Measurements from ENCODE around the gene GUCY1B1. TPM values are rescaled to one million over a fixed set of nuclear protein-coding genes. Genes with fewer than 3 reads are reported as not detected.

The GUCY1B1 gene
- total and polyA plus RNA-seq, 4 donors: 10.0 to 44.0 (median 25.7) TPM

DNA sequence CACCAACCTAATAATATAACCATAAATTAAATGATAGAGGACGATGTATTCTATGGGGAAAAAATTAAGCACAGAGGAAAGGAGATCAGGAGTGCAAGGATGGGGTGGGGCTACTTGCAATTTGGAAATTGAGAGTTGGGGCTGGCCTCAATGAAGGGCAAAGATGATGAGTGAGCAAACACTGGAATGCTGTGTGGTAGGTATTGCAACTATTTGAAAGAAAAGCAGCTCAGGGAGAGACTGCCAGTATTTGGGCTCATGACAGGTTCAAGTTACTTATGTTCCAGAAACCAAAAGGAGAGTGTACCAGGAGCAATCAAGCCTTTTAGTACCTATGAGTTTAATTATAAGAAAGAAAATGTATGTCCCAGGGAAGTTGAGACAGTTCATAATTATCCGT is 59.8 kb downstream of the GUCY1B1 start:
- ATAC-seq (ENCODE audit: low FRiP score): no peak
- H3K9me3 ChIP-seq (ENCODE audit: control insufficient read depth, low read length): no peaks in the 10 kb centered on the region
- DNase-seq: no peak
- no peaks in the 10 kb centered on the region for H3K4me1 ChIP-seq (ENCODE audit: control insufficient read depth in 1 of 2, insufficient read depth in 2 of 2, low read length in 2 of 2)
- H3K27ac ChIP-seq (ENCODE audit: low read depth in 1 of 2, low read length in 2 of 2): no peak overlapping the region
- no peaks in the 10 kb centered on the region for H3K27me3 ChIP-seq (ENCODE audit: control insufficient read depth in 1 of 2, insufficient read depth in 2 of 2, low read length in 1 of 2)
- no peaks in the 10 kb centered on the region for H3K36me3 ChIP-seq (ENCODE audit: control insufficient read depth in 1 of 2, insufficient read depth in 2 of 2, low read length in 1 of 2)
- WGBS, 2 donors: 82 to 91% methylated on average over 2 of the region's 2 CpGs
- H3K4me3 ChIP-seq (ENCODE audit: low read length in 2 of 2): no peak overlapping the region
- intact Hi-C loops (cut with DNase I): no loop called here

DNA sequence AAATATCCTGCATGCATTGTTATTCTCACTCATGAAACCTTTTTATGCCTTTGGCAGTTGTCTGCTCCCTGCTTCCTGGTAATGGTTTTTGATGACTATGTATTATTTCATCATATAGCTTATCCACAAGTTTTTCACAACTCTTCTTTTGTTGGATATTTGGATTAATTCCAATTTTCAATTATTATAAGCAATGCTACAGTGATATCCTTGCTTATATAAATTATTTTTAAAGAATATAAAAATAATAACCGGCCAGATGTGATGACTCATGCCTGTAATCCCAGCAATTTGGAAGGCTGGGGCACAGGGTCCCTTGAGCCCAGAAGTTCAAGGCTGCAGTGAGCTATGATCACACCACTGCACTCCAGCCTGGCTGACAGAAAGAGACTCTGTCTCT is 60.2 kb downstream of the GUCY1B1 start:
- Histone ChIP-seq H3K27ac (ENCODE audit: low read depth in 1 of 2, low read length in 2 of 2) (no peak overlapping the region), H3K4me1 (ENCODE audit: control insufficient read depth in 1 of 2, insufficient read depth in 2 of 2, low read length in 2 of 2) (no peaks in the 10 kb centered on the region), H3K36me3 (ENCODE audit: control insufficient read depth in 1 of 2, insufficient read depth in 2 of 2, low read length in 1 of 2) (no peaks in the 10 kb centered on the region), H3K4me3 (ENCODE audit: low read length in 2 of 2) (no peak overlapping the region), H3K9me3 (ENCODE audit: control insufficient read depth, low read length) (no peaks in the 10 kb centered on the region), H3K27me3 (ENCODE audit: control insufficient read depth in 1 of 2, insufficient read depth in 2 of 2, low read length in 1 of 2) (no peaks in the 10 kb centered on the region)
- no peak for DNase-seq
- ATAC-seq (ENCODE audit: low FRiP score): no peak
- WGBS, 2 donors: 1 to 6% methylated on average over 1 of the region's 1 CpG
- intact Hi-C loops (cut with DNase I): no loop called here

DNA sequence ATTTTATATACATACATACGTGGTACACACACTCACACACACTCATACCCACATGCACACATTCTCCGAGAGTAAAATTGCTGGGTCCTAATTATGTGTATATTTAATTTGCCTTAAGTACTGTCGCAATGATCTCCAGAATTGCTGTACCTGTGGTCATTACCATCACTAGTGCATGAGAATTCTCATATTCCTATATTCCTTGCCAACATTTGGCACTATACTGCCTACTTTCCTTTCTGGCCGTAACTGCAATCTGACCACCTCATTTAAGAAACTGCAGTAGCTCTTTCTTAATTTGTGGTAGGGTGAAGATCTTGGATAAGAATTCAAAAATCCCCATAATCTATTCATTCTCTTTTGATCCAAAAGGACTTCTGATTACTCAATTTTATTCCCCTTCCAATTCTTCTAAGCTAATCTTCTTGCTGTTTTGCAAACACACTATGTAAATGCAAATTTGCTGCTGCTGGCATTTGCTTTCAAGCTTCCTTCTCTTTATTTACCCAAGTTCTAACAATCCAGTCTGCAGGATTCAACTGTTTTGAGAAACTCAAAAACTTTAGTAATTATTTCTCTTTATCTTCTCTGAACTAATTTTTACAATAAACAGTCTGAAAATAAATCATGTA is 62.2 kb downstream of the GUCY1B1 start:
- WGBS, 2 donors: 92 to 94% methylated on average over 4 of the region's 4 CpGs
- no peaks in the 10 kb centered on the region for H3K36me3 ChIP-seq (ENCODE audit: control insufficient read depth in 1 of 2, insufficient read depth in 2 of 2, low read length in 1 of 2)
- no peaks in the 10 kb centered on the region for H3K4me1 ChIP-seq (ENCODE audit: control insufficient read depth in 1 of 2, insufficient read depth in 2 of 2, low read length in 2 of 2)
- no peak for DNase-seq
- intact Hi-C loops (cut with DNase I): no loop called here
- no peak overlapping the region for H3K27ac ChIP-seq (ENCODE audit: low read depth in 1 of 2, low read length in 2 of 2)
- H3K27me3 ChIP-seq (ENCODE audit: control insufficient read depth in 1 of 2, insufficient read depth in 2 of 2, low read length in 1 of 2): no peaks in the 10 kb centered on the region
- no peak overlapping the region for H3K4me3 ChIP-seq (ENCODE audit: low read length in 2 of 2)
- H3K9me3 ChIP-seq (ENCODE audit: control insufficient read depth, low read length): no peaks in the 10 kb centered on the region
- no peak for ATAC-seq (ENCODE audit: low FRiP score)

DNA sequence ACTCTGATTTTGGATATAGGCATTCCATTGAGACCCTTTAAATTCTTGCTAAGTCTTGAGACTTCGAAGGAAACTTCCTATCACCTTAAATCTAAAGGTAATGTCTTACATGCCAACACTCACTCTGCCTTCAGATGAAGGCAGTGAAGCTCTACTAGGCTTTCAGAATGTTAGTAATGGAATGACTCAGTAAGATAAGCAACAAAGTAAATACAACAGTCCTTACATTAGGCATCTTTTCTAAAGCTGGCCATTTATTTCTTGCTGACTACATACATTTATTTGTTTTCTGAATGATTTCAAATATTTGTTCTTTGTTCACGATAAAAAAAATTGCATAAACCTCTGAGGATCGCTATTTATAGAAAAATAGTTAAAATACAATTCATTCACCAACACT is 63.8 kb downstream of the GUCY1B1 start:
- H3K27me3 ChIP-seq (ENCODE audit: control insufficient read depth in 1 of 2, insufficient read depth in 2 of 2, low read length in 1 of 2): no peaks in the 10 kb centered on the region
- intact Hi-C loops (cut with DNase I): no loop called here
- H3K9me3 ChIP-seq (ENCODE audit: control insufficient read depth, low read length): no peaks in the 10 kb centered on the region
- WGBS, 2 donors: 64 to 71% methylated on average over 3 of the region's 3 CpGs
- no peak overlapping the region for H3K4me3 ChIP-seq (ENCODE audit: low read length in 2 of 2)
- H3K36me3 ChIP-seq (ENCODE audit: control insufficient read depth in 1 of 2, insufficient read depth in 2 of 2, low read length in 1 of 2): no peaks in the 10 kb centered on the region
- H3K4me1 ChIP-seq (ENCODE audit: control insufficient read depth in 1 of 2, insufficient read depth in 2 of 2, low read length in 2 of 2): no peaks in the 10 kb centered on the region
- ATAC-seq (ENCODE audit: low FRiP score) (no peak), DNase-seq (no peak)
- no peak overlapping the region for H3K27ac ChIP-seq (ENCODE audit: low read depth in 1 of 2, low read length in 2 of 2)

DNA sequence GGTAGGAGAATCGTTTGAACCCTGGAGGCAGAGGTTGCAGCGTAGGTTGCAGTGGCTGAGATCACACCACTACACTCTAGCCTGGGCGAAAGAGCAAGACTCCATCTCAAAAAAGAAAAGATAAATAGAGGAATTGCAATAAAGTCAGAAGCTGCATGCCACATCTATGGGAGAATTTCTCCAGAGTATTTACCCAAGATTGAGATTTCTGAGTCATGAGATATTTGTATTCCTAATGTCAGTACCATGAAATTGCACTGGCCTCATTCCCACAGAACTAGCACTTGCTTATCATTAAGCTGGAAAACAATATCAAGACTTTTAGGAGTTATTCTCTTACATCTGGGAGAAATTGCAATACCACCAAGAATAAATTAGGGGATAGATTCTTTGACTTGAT is 69.8 kb downstream of the GUCY1B1 start:
- Histone ChIP-seq H3K27me3 (ENCODE audit: control insufficient read depth in 1 of 2, insufficient read depth in 2 of 2, low read length in 1 of 2) (no peaks in the 10 kb centered on the region), H3K4me3 (ENCODE audit: low read length in 2 of 2) (no peak overlapping the region), H3K9me3 (ENCODE audit: control insufficient read depth, low read length) (no peaks in the 10 kb centered on the region), H3K36me3 (ENCODE audit: control insufficient read depth in 1 of 2, insufficient read depth in 2 of 2, low read length in 1 of 2) (no peaks in the 10 kb centered on the region), H3K4me1 (ENCODE audit: control insufficient read depth in 1 of 2, insufficient read depth in 2 of 2, low read length in 2 of 2) (no peaks in the 10 kb centered on the region), H3K27ac (ENCODE audit: low read depth in 1 of 2, low read length in 2 of 2) (no peak overlapping the region)
- WGBS, 2 donors: 19 to 24% methylated on average over 3 of the region's 3 CpGs
- ATAC-seq (ENCODE audit: low FRiP score) (no peak), DNase-seq (no peak)
- intact Hi-C loops (cut with DNase I): no loop called here

DNA sequence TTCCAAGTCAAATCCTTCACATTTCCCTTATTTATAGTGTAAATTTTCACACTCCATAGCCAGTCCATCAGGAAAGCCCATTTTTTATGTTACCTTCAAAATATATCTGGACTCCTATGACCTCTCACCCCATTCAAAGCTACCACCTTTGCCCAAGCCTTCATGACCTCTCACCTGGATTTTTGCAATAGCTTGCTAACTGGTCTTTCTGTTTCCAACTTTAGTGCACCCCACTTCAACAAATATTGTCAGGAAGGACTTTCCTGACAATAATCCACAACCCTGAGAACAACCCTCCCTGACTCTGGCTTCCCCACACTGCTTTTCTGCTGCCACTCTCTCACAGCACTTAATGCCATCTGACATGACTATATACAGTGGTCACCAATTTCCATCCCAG is 73.8 kb downstream of the GUCY1B1 start:
- ATAC-seq (ENCODE audit: low FRiP score): no peak
- H3K4me1 ChIP-seq (ENCODE audit: control insufficient read depth in 1 of 2, insufficient read depth in 2 of 2, low read length in 2 of 2): no peaks in the 10 kb centered on the region
- DNase-seq: no peak
- H3K27me3 ChIP-seq (ENCODE audit: control insufficient read depth in 1 of 2, insufficient read depth in 2 of 2, low read length in 1 of 2): no peaks in the 10 kb centered on the region
- H3K9me3 ChIP-seq (ENCODE audit: control insufficient read depth, low read length): no peaks in the 10 kb centered on the region
- intact Hi-C loops (cut with DNase I): no loop called here
- no peak overlapping the region for H3K4me3 ChIP-seq (ENCODE audit: low read length in 2 of 2)
- no peak overlapping the region for H3K27ac ChIP-seq (ENCODE audit: low read depth in 1 of 2, low read length in 2 of 2)
- H3K36me3 ChIP-seq (ENCODE audit: control insufficient read depth in 1 of 2, insufficient read depth in 2 of 2, low read length in 1 of 2): no peaks in the 10 kb centered on the region

DNA sequence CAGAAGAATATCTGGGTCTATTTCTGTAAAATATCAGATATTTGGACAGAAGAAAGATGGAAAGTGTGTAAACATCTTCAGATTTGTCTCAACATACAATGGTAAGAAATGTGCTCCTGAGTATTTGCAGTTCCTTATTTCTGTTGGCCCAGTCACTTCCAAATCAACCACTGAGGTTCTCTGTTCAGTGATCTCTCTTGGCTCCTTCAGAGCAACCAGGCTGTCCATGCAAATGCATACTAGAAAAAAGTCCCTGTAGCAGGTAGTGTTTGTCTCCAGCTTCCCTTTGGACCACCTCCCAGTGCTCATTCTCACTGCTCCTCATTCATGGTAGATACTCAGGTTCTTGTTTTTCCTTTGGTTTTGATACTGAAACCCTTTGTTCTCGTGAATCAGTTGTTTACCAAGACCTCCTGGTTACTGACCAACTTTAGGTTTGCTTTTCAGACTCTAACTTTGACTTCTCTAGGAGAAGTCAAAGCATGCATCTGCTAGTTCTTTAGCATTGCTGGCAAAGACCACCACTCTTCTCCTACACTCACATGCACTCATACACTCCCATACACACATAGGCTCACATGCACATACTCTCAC is 78.5 kb downstream of the GUCY1B1 start:
- Histone ChIP-seq H3K4me1 (ENCODE audit: control insufficient read depth in 1 of 2, insufficient read depth in 2 of 2, low read length in 2 of 2) (no peaks in the 10 kb centered on the region), H3K27ac (ENCODE audit: low read depth in 1 of 2, low read length in 2 of 2) (no peak overlapping the region), H3K4me3 (ENCODE audit: low read length in 2 of 2) (no peak overlapping the region), H3K36me3 (ENCODE audit: control insufficient read depth in 1 of 2, insufficient read depth in 2 of 2, low read length in 1 of 2) (no peaks in the 10 kb centered on the region), H3K9me3 (ENCODE audit: control insufficient read depth, low read length) (no peaks in the 10 kb centered on the region), H3K27me3 (ENCODE audit: control insufficient read depth in 1 of 2, insufficient read depth in 2 of 2, low read length in 1 of 2) (no peaks in the 10 kb centered on the region)
- 88 to 89% methylated on average over 1 of the region's 1 CpG for WGBS, 2 donors
- ATAC-seq (ENCODE audit: low FRiP score) (no peak), DNase-seq (no peak)
- intact Hi-C loops (cut with DNase I): no loop called here

DNA sequence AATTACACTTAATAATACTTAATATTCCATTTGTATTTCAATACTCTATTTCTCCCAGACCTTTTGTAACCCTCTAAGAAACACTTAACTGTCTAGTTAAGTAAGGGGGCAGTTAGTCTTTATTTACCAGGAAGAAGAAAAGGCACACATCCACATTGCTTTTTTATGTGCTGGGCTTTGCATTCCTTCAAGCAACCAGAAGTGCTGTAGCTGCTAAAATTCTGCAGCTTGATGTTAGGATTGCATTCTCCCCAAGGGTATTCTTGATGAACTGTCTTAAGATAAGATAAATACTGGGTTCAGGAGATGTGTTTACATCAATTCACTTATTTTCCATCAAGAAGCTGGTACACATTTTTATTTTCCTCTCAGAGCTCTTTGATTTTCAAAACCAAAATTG is 83.3 kb downstream of the GUCY1B1 start:
- DNase-seq: no peak
- H3K4me3 ChIP-seq (ENCODE audit: low read length in 2 of 2): no peak overlapping the region
- intact Hi-C loops (cut with DNase I): no loop called here
- ATAC-seq (ENCODE audit: low FRiP score): no peak
- H3K4me1 ChIP-seq (ENCODE audit: control insufficient read depth in 1 of 2, insufficient read depth in 2 of 2, low read length in 2 of 2): no peaks in the 10 kb centered on the region
- H3K27me3 ChIP-seq (ENCODE audit: control insufficient read depth in 1 of 2, insufficient read depth in 2 of 2, low read length in 1 of 2): no peaks in the 10 kb centered on the region
- no peak overlapping the region for H3K27ac ChIP-seq (ENCODE audit: low read depth in 1 of 2, low read length in 2 of 2)
- H3K36me3 ChIP-seq (ENCODE audit: control insufficient read depth in 1 of 2, insufficient read depth in 2 of 2, low read length in 1 of 2): no peaks in the 10 kb centered on the region
- no peaks in the 10 kb centered on the region for H3K9me3 ChIP-seq (ENCODE audit: control insufficient read depth, low read length)

DNA sequence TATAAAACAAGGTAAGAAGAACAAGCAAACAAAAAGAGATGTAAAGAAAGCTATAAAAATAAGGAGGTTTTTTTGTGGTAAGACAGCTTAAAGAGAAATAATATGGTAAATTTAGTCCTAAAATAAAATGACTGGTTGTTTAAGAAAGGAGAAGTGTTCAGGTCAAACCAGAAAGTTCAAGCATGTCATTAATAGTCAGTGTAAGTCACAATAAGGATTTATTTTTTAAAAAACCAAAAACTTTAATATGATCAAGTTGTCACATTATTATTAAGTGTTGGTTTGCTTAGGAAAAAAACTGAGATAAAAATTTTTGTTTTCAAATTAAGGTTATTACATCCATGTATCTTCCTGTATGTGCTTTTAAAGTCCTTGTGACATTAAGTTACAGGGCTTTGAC is 88.1 kb downstream of the GUCY1B1 start:
- Histone ChIP-seq H3K27me3 (ENCODE audit: control insufficient read depth in 1 of 2, insufficient read depth in 2 of 2, low read length in 1 of 2) (no peaks in the 10 kb centered on the region), H3K4me1 (ENCODE audit: control insufficient read depth in 1 of 2, insufficient read depth in 2 of 2, low read length in 2 of 2) (no peaks in the 10 kb centered on the region), H3K9me3 (ENCODE audit: control insufficient read depth, low read length) (no peaks in the 10 kb centered on the region), H3K36me3 (ENCODE audit: control insufficient read depth in 1 of 2, insufficient read depth in 2 of 2, low read length in 1 of 2) (no peaks in the 10 kb centered on the region), H3K4me3 (ENCODE audit: low read length in 2 of 2) (no peak overlapping the region), H3K27ac (ENCODE audit: low read depth in 1 of 2, low read length in 2 of 2) (no peak overlapping the region)
- intact Hi-C loops (cut with DNase I): no loop called here
- no peak for DNase-seq
- ATAC-seq (ENCODE audit: low FRiP score): no peak

Measured in aorta (tissue), 5 donors.